ENCODE measurements around the gene APP. TPM values are rescaled to one million over a fixed set of nuclear protein-coding genes. Genes with fewer than 3 reads are reported as not detected.
"Not testable (repeated sequence)": the region's sequence is repeated elsewhere in the genome, so short reads cannot be mapped to it uniquely, and the experiment has no call there.

The APP gene
- total RNA-seq, 2 donors from 2014 or later: 256 to 423 TPM

GRCh38 chr21:25929856-25930520 lies 240.6 kb downstream of the APP start:
- H3K27me3 ChIP-seq: no peaks in the 10 kb centered on the region
- WGBS, 2 donors: 89 to 96% methylated on average over 7 to 9 of the region's 9 CpGs
- no peak overlapping the region for H3K4me3 ChIP-seq
- no peaks in the 10 kb centered on the region for H3K36me3 ChIP-seq (replicated peaks in 1 of 2; ENCODE audit: insufficient read depth in 1 of 2, low read depth in 2 of 2)
- H3K9me3 ChIP-seq: no peaks in the 10 kb centered on the region
- no peak overlapping the region for H3K27ac ChIP-seq
- no peak for ATAC-seq
- peaks cover 29% of the 10 kb centered on the region for H3K4me1 ChIP-seq
- TF ChIP-seq, protein P1, sequence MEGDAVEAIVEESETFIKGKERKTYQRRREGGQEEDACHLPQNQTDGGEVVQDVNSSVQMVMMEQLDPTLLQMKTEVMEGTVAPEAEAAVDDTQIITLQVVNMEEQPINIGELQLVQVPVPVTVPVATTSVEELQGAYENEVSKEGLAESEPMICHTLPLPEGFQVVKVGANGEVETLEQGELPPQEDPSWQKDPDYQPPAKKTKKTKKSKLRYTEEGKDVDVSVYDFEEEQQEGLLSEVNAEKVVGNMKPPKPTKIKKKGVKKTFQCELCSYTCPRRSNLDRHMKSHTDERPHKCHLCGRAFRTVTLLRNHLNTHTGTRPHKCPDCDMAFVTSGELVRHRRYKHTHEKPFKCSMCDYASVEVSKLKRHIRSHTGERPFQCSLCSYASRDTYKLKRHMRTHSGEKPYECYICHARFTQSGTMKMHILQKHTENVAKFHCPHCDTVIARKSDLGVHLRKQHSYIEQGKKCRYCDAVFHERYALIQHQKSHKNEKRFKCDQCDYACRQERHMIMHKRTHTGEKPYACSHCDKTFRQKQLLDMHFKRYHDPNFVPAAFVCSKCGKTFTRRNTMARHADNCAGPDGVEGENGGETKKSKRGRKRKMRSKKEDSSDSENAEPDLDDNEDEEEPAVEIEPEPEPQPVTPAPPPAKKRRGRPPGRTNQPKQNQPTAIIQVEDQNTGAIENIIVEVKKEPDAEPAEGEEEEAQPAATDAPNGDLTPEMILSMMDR (IDR thresholded peaks at IDR 0.05): no peak
- TF ChIP-seq POLR2A (IDR thresholded peaks at IDR 0.05): no peak
- intact Hi-C loops (cut with DNase I): no loop called here
- no peak for DNase-seq

GRCh38 chr21:25927195-25927880 lies 243.2 kb downstream of the APP start:
- DNase-seq (no peak), ATAC-seq (peak; percentile 28)
- Histone ChIP-seq H3K4me1 (peaks cover 23% of the 10 kb centered on the region), H3K36me3 (replicated peaks in 1 of 2; ENCODE audit: insufficient read depth in 1 of 2, low read depth in 2 of 2) (no peaks in the 10 kb centered on the region), H3K9me3 (no peaks in the 10 kb centered on the region), H3K27ac (peak overlapping the region in 3 of 4 donors; percentile 31 to 60 (median 56)), H3K4me3 (no peak overlapping the region), H3K27me3 (no peaks in the 10 kb centered on the region)
- WGBS, 2 donors: 38 to 49% methylated on average over 6 of the region's 6 CpGs
- TF ChIP-seq POLR2A (IDR thresholded peaks at IDR 0.05): no peak
- TF ChIP-seq, protein P1 (IDR thresholded peaks at IDR 0.05): no peak
- intact Hi-C loops (cut with DNase I): no loop called here

- 21 to 24% methylated on average over 2 of the region's 2 CpGs for WGBS, 2 donors
- DNase-seq (peak in 3 of 4 donors; percentile 41 to 50 (median 42)), ATAC-seq (peak; percentile 80)
- TF ChIP-seq POLR2A (IDR thresholded peaks at IDR 0.05): no peak
- TF ChIP-seq, protein P1 (IDR thresholded peaks at IDR 0.05): no peak
- Histone ChIP-seq H3K4me3 (no peak overlapping the region), H3K4me1 (peaks cover 23% of the 10 kb centered on the region), H3K36me3 (replicated peaks in 1 of 2; ENCODE audit: insufficient read depth in 1 of 2, low read depth in 2 of 2) (no peaks in the 10 kb centered on the region), H3K9me3 (no peaks in the 10 kb centered on the region), H3K27ac (peak overlapping the region; percentile 4 to 60 (median 48)), H3K27me3 (no peaks in the 10 kb centered on the region)
- intact Hi-C loops (cut with DNase I): no loop called here
These were observed 244.6 kb downstream of the APP start for GRCh38 chr21:25925936-25926335.

DNA sequence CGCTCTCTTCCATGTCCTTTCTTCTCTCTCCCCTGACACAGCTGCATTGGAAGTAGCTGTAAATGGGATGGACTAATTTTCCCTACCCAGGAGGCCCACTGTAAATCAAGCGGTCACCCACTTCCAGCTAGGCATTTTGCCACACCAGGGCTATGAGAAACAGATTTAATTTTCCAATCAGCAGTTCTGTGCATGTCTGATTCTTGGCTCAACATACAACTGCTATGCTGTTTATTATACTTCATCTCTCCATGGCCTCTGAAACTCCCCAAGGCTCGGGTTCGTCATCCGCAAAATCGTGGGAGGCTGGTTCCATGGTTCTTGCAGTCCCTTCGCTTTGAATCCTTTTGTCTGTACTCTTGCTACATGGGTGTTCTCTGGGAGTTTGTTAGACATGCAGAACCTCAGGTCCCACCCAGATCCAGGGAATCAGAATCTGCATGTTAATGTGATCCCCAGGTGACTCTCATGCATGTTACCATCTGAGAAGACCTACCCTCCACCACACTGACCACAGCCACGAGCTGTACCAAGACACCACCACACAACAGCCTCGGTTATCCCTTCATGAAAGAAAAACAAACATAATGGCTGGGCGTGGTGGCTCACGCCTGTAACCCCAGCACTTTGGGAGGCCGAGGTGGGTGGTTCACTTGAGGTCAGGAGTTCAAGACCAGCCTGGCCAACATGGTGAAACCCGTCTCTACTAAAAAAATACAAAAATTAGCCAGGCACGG lies 245.3 kb downstream of the APP start:
- no peaks in the 10 kb centered on the region for H3K27me3 ChIP-seq
- no peaks in the 10 kb centered on the region for H3K36me3 ChIP-seq (replicated peaks in 1 of 2; ENCODE audit: insufficient read depth in 1 of 2, low read depth in 2 of 2)
- ATAC-seq: no peak
- peak overlapping the region in 3 of 4 donors; percentile 4 to 60 (median 56) for H3K27ac ChIP-seq
- no peak for DNase-seq
- no peak for TF ChIP-seq POLR2A (IDR thresholded peaks at IDR 0.05)
- TF ChIP-seq, protein P1 (IDR thresholded peaks at IDR 0.05): no peak
- peaks cover 23% of the 10 kb centered on the region for H3K4me1 ChIP-seq
- H3K4me3 ChIP-seq: no peak overlapping the region
- no peaks in the 10 kb centered on the region for H3K9me3 ChIP-seq
- 84 to 85% methylated on average over 13 to 14 of the region's 14 CpGs for WGBS, 2 donors
- intact Hi-C loops (cut with DNase I): no loop called here

DNA sequence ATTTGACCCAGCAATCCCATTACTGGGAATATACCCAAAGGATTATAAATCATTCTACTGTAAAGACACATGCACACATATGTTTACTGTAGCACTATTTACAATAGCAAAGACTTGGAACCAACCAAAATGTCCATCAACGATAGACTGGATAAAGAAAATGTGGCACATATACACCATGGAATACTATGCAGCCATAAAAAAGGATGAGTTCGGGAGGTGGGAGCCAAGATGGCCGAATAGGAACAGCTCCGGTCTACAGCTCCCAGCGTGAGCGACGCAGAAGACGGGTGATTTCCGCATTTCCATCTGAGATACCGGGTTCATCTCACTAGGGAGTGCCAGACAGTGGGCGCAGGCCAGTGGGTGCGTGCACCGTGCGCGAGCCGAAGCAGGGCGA lies 252.4 kb downstream of the APP start:
- WGBS, 2 donors: 91 to 94% methylated on average over 8 to 10 of the region's 17 CpGs
- intact Hi-C loops (cut with DNase I); H3K27me3 ChIP-seq; H3K4me1 ChIP-seq; DNase-seq; H3K27ac ChIP-seq; ATAC-seq; H3K4me3 ChIP-seq; H3K36me3 ChIP-seq (replicated peaks in 1 of 2; ENCODE audit: insufficient read depth in 1 of 2, low read depth in 2 of 2); H3K9me3 ChIP-seq: not testable (repeated sequence)
